WERI-Rb-1 (cell line): ENCODE data around the gene HINT3.

Source experiments
- DNase-seq: peaks from one replicate; pipeline ENCODE4 v3.0.0-alpha.2; 2020
- H3K27ac ChIP-seq: fragments of 250-450 bp; sonication (Bioruptor Pico); 2 replicates; pipeline ENCODE4 v1.5.1; 2020; ENCODE audit warnings: mild to moderate bottlenecking, moderate library complexity
- H3K27me3 ChIP-seq: fragments of 250-450 bp; sonication (Bioruptor Pico); 2 replicates; pipeline ENCODE4 v1.5.1; 2021; ENCODE audit warnings: mild to moderate bottlenecking, low read depth, moderate library complexity; ENCODE audit not compliant: insufficient read depth, severe bottlenecking
- H3K36me3 ChIP-seq: fragments of 250-450 bp; sonication (Bioruptor Pico); 2 replicates; pipeline ENCODE4 v1.5.1; 2020; ENCODE audit warnings: mild to moderate bottlenecking, moderate library complexity
- H3K4me3 ChIP-seq: 2 replicates; pipeline ENCODE4 v1.5.1; 2011; ENCODE audit warnings: low read depth, mild to moderate bottlenecking, control low read depth, low read length
- H3K9me3 ChIP-seq: fragments of 250-450 bp; sonication (Bioruptor Pico); 2 replicates; pipeline ENCODE4 v1.5.1; 2021; ENCODE audit warnings: mild to moderate bottlenecking, moderate library complexity; ENCODE audit not compliant: severe bottlenecking
- TF ChIP-seq, protein P1 (sequence below): IDR thresholded peaks from 2 replicates; pipeline ENCODE4 v1.5.1; 2011; ENCODE audit warnings: low read depth, mild to moderate bottlenecking, control low read depth, inconsistent platforms, low read length

Gene HINT3

GRCh38 chr6:126002755-126003679 lies 46.4 kb downstream of the HINT3 start:
- H3K27ac ChIP-seq: no peak overlapping the region
- TF ChIP-seq, protein P1, sequence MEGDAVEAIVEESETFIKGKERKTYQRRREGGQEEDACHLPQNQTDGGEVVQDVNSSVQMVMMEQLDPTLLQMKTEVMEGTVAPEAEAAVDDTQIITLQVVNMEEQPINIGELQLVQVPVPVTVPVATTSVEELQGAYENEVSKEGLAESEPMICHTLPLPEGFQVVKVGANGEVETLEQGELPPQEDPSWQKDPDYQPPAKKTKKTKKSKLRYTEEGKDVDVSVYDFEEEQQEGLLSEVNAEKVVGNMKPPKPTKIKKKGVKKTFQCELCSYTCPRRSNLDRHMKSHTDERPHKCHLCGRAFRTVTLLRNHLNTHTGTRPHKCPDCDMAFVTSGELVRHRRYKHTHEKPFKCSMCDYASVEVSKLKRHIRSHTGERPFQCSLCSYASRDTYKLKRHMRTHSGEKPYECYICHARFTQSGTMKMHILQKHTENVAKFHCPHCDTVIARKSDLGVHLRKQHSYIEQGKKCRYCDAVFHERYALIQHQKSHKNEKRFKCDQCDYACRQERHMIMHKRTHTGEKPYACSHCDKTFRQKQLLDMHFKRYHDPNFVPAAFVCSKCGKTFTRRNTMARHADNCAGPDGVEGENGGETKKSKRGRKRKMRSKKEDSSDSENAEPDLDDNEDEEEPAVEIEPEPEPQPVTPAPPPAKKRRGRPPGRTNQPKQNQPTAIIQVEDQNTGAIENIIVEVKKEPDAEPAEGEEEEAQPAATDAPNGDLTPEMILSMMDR: no peak
- no peaks in the 10 kb centered on the region for H3K27me3 ChIP-seq
- no peak overlapping the region for H3K4me3 ChIP-seq
- H3K9me3 ChIP-seq: no peaks in the 10 kb centered on the region
- peaks cover 46% of the 10 kb centered on the region for H3K36me3 ChIP-seq
- no peak for DNase-seq

DNA sequence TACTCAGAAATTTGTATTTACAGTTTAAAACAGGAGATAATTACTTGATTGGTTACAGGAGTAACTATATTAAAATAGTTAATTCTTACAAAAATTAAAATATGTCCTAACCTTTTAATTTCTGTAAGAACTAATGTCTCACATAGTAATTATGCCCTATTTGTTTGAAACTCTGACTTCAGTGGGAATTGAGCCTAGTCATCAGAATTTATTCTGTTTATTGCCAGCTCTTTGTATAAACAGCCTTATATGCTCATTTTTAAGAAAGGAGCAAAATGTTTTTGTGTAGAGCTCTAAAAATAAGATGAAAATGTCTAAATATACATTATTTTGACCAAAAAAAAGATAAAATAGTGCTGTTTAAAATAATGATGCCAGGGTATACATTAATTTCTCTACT lies 51.2 kb downstream of the HINT3 start:
- H3K27me3 ChIP-seq: no peaks in the 10 kb centered on the region
- H3K9me3 ChIP-seq: no peaks in the 10 kb centered on the region
- DNase-seq: no peak
- H3K4me3 ChIP-seq: no peak overlapping the region
- peaks cover 33% of the 10 kb centered on the region for H3K36me3 ChIP-seq
- TF ChIP-seq, protein P1: no peak
- no peak overlapping the region for H3K27ac ChIP-seq

- H3K27me3 ChIP-seq: no peaks in the 10 kb centered on the region
- peaks cover 46% of the 10 kb centered on the region for H3K36me3 ChIP-seq
- H3K27ac ChIP-seq: no peak overlapping the region
- no peaks in the 10 kb centered on the region for H3K9me3 ChIP-seq
- TF ChIP-seq, protein P1: no peak
- DNase-seq: no peak
- H3K4me3 ChIP-seq: no peak overlapping the region
Observed at GRCh38 chr6:126010040-126010439, 53.5 kb downstream of the HINT3 start.

- no peak overlapping the region for H3K4me3 ChIP-seq
- no peak for DNase-seq
- no peaks in the 10 kb centered on the region for H3K27me3 ChIP-seq
- H3K9me3 ChIP-seq: no peaks in the 10 kb centered on the region
- H3K36me3 ChIP-seq: peaks cover 64% of the 10 kb centered on the region
- TF ChIP-seq, protein P1: no peak
- H3K27ac ChIP-seq: no peak overlapping the region
Observed at GRCh38 chr6:126015863-126016262, 59.3 kb downstream of the HINT3 start.

GRCh38 chr6:126016591-126016990 lies 60.0 kb downstream of the HINT3 start:
- no peak for DNase-seq
- Histone ChIP-seq H3K4me3 (no peak overlapping the region), H3K27me3 (no peaks in the 10 kb centered on the region), H3K9me3 (no peaks in the 10 kb centered on the region), H3K27ac (no peak overlapping the region), H3K36me3 (peaks cover 65% of the 10 kb centered on the region)
- TF ChIP-seq, protein P1: no peak
